Left ventricle myocardium superior (tissue), 1 donor: ENCODE data around the gene DYNC1H1. TPM values are rescaled to one million over a fixed set of nuclear protein-coding genes. Genes with fewer than 3 reads are reported as not detected.
A peak's percentile ranks its signal among the peaks of the same experiment; 100 is the strongest.
"Not testable (repeated sequence)": the region's sequence is repeated elsewhere in the genome, so short reads cannot be mapped to it uniquely, and the experiment has no call there.

Experiments
- ATAC-seq: fragments of 200-7000 bp; cut with Tn5 transposase; one replicate; pipeline ENCODE4 v1.9.1; 2020; ENCODE audit warnings: mild to moderate bottlenecking, moderate library complexity
- DNase-seq: peaks from one replicate; pipeline ENCODE4 v3.0.0-alpha.2; 2020
- intact Hi-C: fragments of 100-400 bp; cut with micrococcal nuclease; formaldehyde crosslinking; loops from one replicate; pipeline ENCODE4 v1.11.0; 2022
- total RNA-seq: library from RNA; stranded (reverse); fragmentation: NEBNext Ultra II Directional; extraction: Animal tissue kit (Norgen Biotek cat#: 25700); gene quantifications from one replicate; pipeline ENCODE4 v1.2.1, GENCODE V29; 2021
- donor health status: DM: no; HTN: yes; CAD: no; lungs with severe emphysema.

The DYNC1H1 gene
- total RNA-seq, 1 donor from 2014 or later = 387 TPM

DNA sequence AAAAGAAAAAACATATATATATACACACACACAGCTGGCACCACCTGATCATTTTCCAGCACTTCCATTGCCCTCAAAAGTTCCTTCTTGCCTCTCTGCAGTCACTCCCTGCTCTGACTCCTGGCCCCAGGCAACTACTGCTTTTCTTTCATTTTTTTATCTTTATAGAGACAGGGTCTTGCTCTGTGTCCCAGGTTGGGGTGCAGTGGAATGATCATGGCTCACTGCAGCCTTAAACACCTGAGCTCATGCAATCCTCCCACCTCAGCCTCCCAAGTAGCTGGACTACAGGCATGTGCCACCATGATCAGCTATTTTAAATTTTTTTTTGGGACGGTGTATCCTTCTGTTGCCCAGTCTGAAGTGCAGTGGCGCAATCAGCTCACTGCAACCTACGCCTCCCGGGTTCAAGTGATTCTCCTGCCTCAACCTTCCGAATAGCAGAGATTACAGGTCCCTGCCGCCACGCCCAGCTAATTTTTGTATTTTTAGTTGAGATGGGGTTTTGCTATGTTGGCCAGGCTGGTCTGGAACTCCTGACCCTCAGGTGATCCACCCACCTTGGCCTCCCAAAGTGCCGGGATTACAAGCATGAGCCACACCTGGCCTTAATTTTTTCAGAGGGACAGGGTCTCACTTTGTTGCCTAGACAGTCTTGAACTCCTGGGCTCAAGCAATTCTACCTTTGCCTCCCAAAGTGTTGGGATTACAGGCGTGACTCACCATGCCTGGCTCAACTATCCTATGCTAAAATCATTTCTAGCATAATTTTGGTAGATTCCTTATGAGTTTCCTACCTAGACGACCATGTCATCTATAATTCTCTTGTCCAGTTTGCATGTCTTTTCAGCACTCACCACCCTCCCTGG, 114.7 kb downstream of the DYNC1H1 start:
- intact Hi-C loops = no loop called here
- ATAC-seq = peak; percentile 23
- DNase-seq = no peak

- DNase-seq (no peak), ATAC-seq (no peak)
- intact Hi-C loops = no loop called here
Observed at GRCh38 chr14:102079700-102079979, 115.3 kb downstream of the DYNC1H1 start.

DNA sequence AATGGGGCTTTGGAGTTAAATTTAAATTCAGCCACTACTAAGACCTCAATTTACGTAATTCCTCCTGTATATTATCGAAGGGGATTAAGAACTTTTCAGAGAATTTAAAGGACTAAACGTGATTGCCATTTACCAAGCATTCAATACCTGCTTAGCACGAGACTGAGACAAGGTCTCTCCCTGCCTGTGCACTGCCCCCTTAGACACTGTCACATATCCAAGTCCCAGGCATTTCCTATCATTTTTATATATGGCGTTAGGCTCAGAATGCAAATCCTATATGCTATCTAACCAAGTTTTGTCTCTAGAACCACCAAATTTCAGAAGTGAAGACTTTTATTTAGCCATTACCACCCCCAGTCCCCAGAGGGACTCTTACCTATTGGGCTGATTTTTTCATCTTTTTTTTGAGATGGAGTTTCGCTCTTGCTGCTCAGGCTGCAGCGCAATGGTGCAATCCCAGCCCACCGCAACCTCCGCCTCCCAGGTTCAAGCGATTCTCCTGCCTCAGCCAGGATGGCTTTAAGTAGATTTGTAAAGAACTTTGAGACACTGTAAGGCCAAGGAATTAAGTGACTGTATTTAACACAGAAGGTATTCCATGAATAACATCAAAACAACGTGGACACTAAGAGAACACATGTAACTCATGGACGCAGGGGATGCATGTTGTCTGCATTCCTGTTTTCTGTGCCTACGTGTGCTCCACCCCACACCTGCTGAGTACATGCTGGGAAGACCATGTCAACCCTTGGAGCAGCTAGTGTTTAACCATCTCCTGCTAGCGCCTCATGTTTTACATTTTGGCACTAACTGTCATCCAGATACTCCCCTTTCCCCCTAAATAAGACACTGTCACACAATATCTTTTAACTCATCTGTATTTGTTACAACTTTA, 116.1 kb downstream of the DYNC1H1 start:
- DNase-seq = no peak
- intact Hi-C loops = no loop called here
- ATAC-seq = no peak

GRCh38 chr14:102081231-102082080, 117.1 kb downstream of the DYNC1H1 start:
- no peak for DNase-seq
- intact Hi-C loops = no loop called here
- ATAC-seq = no peak

DNA sequence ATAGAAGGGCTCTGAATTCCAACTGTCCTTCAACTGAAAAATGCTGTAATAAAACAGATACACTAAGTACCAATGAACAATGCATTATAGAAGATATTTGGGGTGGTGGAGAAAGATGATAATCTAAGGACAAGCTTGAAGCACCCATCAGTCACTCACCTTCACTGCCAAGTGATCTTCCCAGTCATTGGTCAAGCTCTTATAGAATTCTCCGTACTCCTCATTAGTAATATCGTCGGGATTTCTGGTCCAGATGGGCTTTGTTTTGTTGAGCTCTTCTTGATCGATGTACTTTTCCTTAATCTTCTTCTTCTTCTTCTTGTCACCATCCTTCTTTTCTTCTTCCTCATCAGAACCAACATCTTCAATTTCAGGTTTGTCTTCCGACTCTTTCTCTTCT, 120.1 kb downstream of the DYNC1H1 start:
- ATAC-seq, DNase-seq, intact Hi-C loops: not testable (repeated sequence)

DNA sequence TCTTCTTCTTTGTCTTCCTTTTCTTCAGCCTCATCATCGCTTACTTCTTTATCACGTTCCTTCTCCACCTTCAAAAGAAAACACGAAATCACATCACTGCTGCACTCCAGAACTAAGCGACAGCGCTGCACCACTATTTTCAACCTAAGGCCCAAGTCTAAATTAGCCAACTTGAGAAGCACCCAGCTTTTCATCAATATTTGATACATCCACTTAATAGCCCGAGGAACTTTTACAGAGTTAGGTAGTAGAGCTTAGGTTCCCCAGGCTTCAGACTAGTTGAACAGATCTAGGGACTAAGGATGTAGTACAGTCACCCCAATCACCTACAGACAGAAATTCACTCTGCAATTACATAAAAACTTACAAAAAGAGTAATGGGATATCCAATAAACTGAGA, 120.6 kb downstream of the DYNC1H1 start:
- intact Hi-C loops = no loop called here
- DNase-seq = no peak
- no peak for ATAC-seq

DNA sequence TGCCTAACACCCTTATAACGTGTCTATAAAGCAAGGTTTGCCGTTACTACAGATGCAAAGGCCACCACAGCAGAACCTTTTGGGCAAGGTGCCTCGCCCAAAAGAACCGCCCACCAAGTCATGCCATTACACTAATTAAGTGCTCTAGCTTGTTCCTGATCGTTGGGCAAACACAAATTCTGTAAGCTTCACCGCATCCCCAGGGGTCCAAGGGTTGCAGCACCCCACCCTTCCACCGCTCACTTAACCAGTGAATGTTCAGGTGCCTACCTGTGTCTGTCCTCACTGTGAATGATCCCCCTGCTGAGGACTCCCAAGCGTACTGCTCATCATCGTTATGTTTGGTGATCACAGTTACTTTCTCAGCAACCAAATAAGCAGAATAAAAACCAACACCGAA, 121.1 kb downstream of the DYNC1H1 start:
- ATAC-seq (no peak), DNase-seq (no peak)
- intact Hi-C loops = no loop called here

- intact Hi-C loops = no loop called here
- DNase-seq (peak; percentile 69), ATAC-seq (peak; percentile 18)
Observed at GRCh38 chr14:102085948-102086708, 121.8 kb downstream of the DYNC1H1 start.

- intact Hi-C loops = no loop called here
- DNase-seq = no peak
- ATAC-seq = no peak
Observed at GRCh38 chr14:102086709-102086971, 122.3 kb downstream of the DYNC1H1 start.

- peak; percentile 92 for ATAC-seq
- intact Hi-C loops = no loop called here
Observed at GRCh38 chr14:102086972-102087761, 122.8 kb downstream of the DYNC1H1 start, which contains the start of gene HSP90AA1. HSP90AA1 (minus strand) TSS chr14:102087044; CDS start chr14:102086378, 666 bp downstream.

GRCh38 chr14:102087762-102088011, 123.3 kb downstream of the DYNC1H1 start:
- DNase-seq = no peak
- intact Hi-C loops = no loop called here
- no peak for ATAC-seq

More at GRCh38 chr14:102086972-102087761, 122.8 kb downstream of the DYNC1H1 start, which contains the start of gene HSP90AA1:
- DNase-seq = peak; percentile 97

GRCh38 chr14:102088012-102088792, 123.8 kb downstream of the DYNC1H1 start:
- intact Hi-C loops = no loop called here
- DNase-seq = peak; percentile 77
- ATAC-seq = peak; percentile 31

DNA sequence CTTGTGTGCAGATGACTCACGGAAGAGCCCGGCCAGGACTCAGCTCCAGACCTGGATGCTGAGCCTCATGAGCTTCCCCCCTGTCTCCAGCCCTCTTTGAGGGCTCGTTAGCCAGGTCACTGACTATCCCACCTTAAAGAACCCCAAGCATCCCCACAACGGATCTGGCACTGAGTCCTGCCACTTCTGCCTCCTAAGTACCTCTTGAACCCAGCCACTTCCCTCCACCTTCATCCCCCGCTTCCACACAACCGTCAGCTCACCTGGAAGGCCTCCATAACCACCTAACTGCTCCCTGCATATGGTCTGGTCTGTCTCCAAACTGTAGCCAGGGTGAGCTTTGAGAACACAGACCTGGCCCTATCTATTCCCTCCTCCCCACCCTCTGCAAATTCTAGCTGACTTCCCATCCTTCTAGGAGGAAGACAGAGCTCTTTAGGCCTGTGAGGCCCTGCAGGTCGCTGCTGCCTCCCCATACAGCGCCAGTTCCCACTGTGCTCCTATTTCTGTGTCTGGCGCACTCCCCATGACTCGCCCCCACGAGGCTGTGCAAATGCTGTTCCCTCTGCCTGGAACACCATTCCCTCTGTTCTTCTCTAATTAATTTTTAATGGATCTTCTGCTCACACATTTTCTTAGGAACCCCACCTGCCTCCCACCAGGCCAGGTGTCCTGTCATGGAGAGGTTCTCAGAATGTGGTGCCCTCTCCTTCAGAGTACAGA, 125.4 kb downstream of the DYNC1H1 start:
- ATAC-seq = no peak
- intact Hi-C loops = no loop called here
- DNase-seq = no peak

DNA sequence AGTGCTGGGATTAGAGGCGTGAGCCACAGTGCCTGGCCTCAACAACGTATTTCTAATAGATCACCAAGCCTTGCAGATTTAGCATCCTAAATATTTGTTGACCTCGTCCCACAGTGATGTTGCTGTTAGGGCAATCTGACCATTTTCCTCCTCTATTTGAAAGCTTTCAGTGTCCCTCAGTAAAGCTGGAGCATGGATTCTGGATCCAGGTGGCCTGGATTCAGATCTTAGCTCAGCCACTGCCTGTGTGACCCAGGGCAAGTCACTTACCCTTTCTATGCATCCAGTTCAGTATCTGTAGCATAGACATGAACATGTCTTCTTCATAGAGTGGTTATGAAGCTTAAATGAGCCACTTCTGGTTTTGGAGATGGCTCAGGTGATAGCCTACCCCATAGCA, 126.3 kb downstream of the DYNC1H1 start:
- DNase-seq (no peak), ATAC-seq (no peak)
- intact Hi-C loops = no loop called here

- DNase-seq (no peak), ATAC-seq (no peak)
- intact Hi-C loops = no loop called here
Observed at GRCh38 chr14:102092806-102093205, 128.4 kb downstream of the DYNC1H1 start.

DNA sequence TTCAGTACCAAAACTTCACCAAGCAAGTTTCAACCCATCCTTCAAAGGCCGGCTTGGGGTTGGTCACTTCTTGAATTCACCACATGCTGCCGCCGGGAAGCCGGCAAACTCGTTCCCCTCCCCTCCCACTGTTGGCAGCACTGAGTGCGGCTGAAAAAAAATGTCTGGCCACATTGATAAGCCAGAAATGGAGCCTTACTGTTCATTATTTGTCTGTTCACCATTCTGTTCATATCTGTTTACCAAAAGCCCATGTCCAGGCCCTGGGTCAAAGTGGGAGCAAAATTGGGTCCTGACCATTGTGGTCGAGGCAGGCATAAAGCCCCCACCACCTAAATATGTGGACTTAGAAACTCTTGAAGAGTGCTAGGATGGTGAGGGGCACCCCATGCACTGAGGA, 129.7 kb downstream of the DYNC1H1 start:
- ATAC-seq (no peak), DNase-seq (no peak)
- intact Hi-C loops = no loop called here

- intact Hi-C loops = no loop called here
- DNase-seq = no peak
- no peak for ATAC-seq
Observed at GRCh38 chr14:102095231-102095870, 131.0 kb downstream of the DYNC1H1 start.
